Esophagus muscularis mucosa (tissue), 4 donors: Measurements from ENCODE around the gene PHLDA3. TPM values are rescaled to one million over a fixed set of nuclear protein-coding genes. Genes with fewer than 3 reads are reported as not detected.

ENCODE experiments used
- DNase-seq: peaks from one replicate; pipeline ENCODE4 v3.0.0-alpha.2; 2017; ENCODE audit errors: extremely low spot score
- H3K27ac ChIP-seq, 4 donors: fragments of 200-600 bp; sonication (generic); replicated peaks in 1 of 4; 1 replicate in 3 of 4; 2 replicates in 1 of 4; pipeline ENCODE4 v1.5.1; 2016 to 2019; ENCODE audit warnings: mild to moderate bottlenecking in 1 of 4
- H3K27me3 ChIP-seq, 4 donors: fragments of 200-600 bp; sonication (generic); one replicate each; pipeline versions ENCODE4 v1.5.1 to v1.6.0; 2016 to 2019
- H3K36me3 ChIP-seq, 4 donors: fragments of 200-600 bp; sonication (generic); one replicate each; pipeline ENCODE4 v1.5.1; 2016 to 2019
- H3K4me1 ChIP-seq, 4 donors: fragments of 200-600 bp; sonication (generic); one replicate each; pipeline ENCODE4 v1.5.1; 2016 to 2019
- H3K4me3 ChIP-seq, 4 donors: fragments of 200-600 bp; sonication (generic); 1 replicate in 2 of 4; 2 replicates in 2 of 4; pipeline ENCODE4 v1.5.1; 2016 to 2019; ENCODE audit warnings: mild to moderate bottlenecking in 4 of 4, moderate library complexity in 1 of 4
- H3K9me3 ChIP-seq, 4 donors: fragments of 200-600 bp; sonication (generic); 1 replicate in 3 of 4; 2 replicates in 1 of 4; pipeline ENCODE4 v1.5.1; 2016 to 2019
- CTCF ChIP-seq, 3 experiments: fragments of 200-600 bp in 2 of 3; fragments of 450-650 bp in 1 of 3; sonication (generic) in 2 of 3; IDR thresholded peaks; one replicate each; pipeline ENCODE4 v1.5.1; 2017 to 2019; ENCODE audit warnings: antibody characterized with exemption in 3 of 3, mild to moderate bottlenecking in 2 of 3, moderate library complexity in 1 of 3
- EP300 ChIP-seq: sonication (generic); formaldehyde crosslinking; IDR thresholded peaks from one replicate; pipeline ENCODE4 v1.6.1; 2017; ENCODE audit warnings: antibody characterized with exemption
- POLR2A ChIP-seq: fragments of 450-650 bp; IDR thresholded peaks from one replicate; pipeline ENCODE4 v1.6.1; 2017; ENCODE audit warnings: antibody characterized with exemption, moderate library complexity, mild to moderate bottlenecking, low read depth
- POLR2AphosphoS5 ChIP-seq, 2 donors: sonication (generic); formaldehyde crosslinking; IDR thresholded peaks; one replicate each; pipeline ENCODE4 v1.6.1; 2017; ENCODE audit warnings: antibody characterized with exemption in 2 of 2
- WGBS: methylation state at CpG from one replicate; pipeline ENCODE4 v1.1.5; 2018; 5-methylcytosine and 5-hydroxymethylcytosine counted together
- intact Hi-C: fragments of 100-400 bp; cut with DNase I; formaldehyde crosslinking; loops from one replicate; pipeline ENCODE4 v1.15.1; 2023
- total RNA-seq, 4 donors: library from RNA; depleted of rRNA; stranded (reverse); fragments of >200 nt; gene quantifications; one replicate each; pipeline versions ENCODE4 v1.1.0 to v1.2.1, GENCODE V29; 2016

The PHLDA3 gene
- total RNA-seq, 4 donors from 2014 or later: 63.5 to 158 (median 106) TPM

DNA sequence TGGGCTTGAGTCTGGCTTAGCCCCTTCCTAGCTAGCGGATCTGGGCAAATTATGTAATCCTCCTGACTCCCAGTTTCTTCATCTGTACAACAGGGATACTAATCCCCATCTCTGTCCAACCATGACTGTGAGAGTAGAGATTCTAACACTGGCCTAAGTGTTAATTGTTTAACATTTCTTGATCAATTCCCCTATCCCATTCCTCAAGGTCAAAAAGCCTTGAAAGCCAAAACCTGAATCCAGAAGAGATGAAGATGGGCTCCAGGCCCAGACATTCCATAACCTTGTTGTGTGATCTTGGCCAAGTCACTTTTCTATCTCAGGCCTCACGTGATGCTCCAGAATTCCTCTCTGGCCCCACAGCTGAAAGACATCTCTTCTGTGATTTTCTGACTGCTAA, 18.8 kb upstream of the PHLDA3 start:
- Histone ChIP-seq H3K4me3 (no peak overlapping the region), H3K36me3 (peaks cover 68 to 94% (median 85%) of the 10 kb centered on the region in 4 donors), H3K4me1 (peaks cover 56 to 97% (median 92%) of the 10 kb centered on the region in 4 donors), H3K27me3 (no peaks in the 10 kb centered on the region), H3K27ac (peak overlapping the region; percentile 93 to 99 (median 97)), H3K9me3 (no peaks in the 10 kb centered on the region)
- intact Hi-C loops: no loop called here
- peak; percentile 30 to 80 for TF ChIP-seq POLR2AphosphoS5 (IDR thresholded peaks at IDR 0.05)
- TF ChIP-seq EP300: no peak
- no peak for TF ChIP-seq POLR2A
- no peak for DNase-seq
- WGBS: 44% methylated on average over 2 of the region's 2 CpGs

DNA sequence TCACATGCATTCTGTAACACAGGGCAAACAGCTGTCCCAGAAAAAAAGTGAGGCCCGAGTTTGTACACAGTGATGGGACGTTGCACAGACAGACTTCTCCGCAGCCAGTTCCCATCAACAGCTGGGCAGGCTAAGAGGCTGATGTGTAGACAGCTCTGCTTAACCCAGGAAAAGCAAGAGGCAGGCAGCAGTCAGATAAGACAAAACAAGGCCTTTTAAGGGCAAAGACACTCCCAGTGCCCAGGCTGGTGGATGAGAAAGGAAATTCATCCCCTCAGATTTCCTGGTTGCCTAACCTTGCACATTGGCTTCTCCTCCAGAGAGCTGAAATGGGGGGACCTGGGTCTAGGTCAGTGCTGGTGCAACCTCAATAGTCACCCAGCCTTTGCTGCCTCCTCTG, 17.2 kb upstream of the PHLDA3 start:
- intact Hi-C loops: no loop called here
- Histone ChIP-seq H3K27ac (peak overlapping the region; percentile 93 to 99 (median 97)), H3K4me3 (no peak overlapping the region), H3K36me3 (peaks cover 68 to 84% (median 79%) of the 10 kb centered on the region in 4 donors), H3K4me1 (peaks cover 54 to 97% (median 92%) of the 10 kb centered on the region in 4 donors), H3K9me3 (no peaks in the 10 kb centered on the region), H3K27me3 (no peaks in the 10 kb centered on the region)
- WGBS: 45% methylated on average over 3 of the region's 3 CpGs
- no peak for DNase-seq
- TF ChIP-seq POLR2A (no peak), POLR2AphosphoS5 (IDR thresholded peaks at IDR 0.05) (peak; percentile 25 to 72)

- H3K4me1 ChIP-seq: peaks cover 54 to 97% (median 92%) of the 10 kb centered on the region in 4 donors
- WGBS: 84% methylated on average over 4 of the region's 4 CpGs
- H3K27ac ChIP-seq: peak overlapping the region; percentile 93 to 99 (median 97)
Measured at GRCh38 chr1:201485184-201485774, 16.3 kb upstream of the PHLDA3 start.

GRCh38 chr1:201483373-201483949, 14.5 kb upstream of the PHLDA3 start:
- intact Hi-C loops: no loop called here
- DNase-seq: no peak
- Histone ChIP-seq H3K36me3 (peaks cover 49 to 59% (median 57%) of the 10 kb centered on the region in 4 donors), H3K4me3 (no peak overlapping the region), H3K4me1 (peaks cover 45 to 85% (median 77%) of the 10 kb centered on the region in 4 donors), H3K27me3 (no peaks in the 10 kb centered on the region), H3K9me3 (no peaks in the 10 kb centered on the region), H3K27ac (peak overlapping the region; percentile 93 to 99 (median 97))
- 80% methylated on average over 4 of the region's 4 CpGs for WGBS
- no peak for TF ChIP-seq CTCF (IDR thresholded peaks at IDR 0.05)
- TF ChIP-seq POLR2AphosphoS5 (IDR thresholded peaks at IDR 0.05): peak; percentile 40 to 71

More at GRCh38 chr1:201485184-201485774, 16.3 kb upstream of the PHLDA3 start:
- Histone ChIP-seq H3K4me3 (no peak overlapping the region), H3K9me3 (no peaks in the 10 kb centered on the region), H3K27me3 (no peaks in the 10 kb centered on the region), H3K36me3 (peaks cover 66 to 77% (median 74%) of the 10 kb centered on the region in 4 donors)
- no peak for DNase-seq
- intact Hi-C loops: no loop called here
- TF ChIP-seq POLR2AphosphoS5 (IDR thresholded peaks at IDR 0.05): peak; percentile 4 to 77
- TF ChIP-seq EP300: no peak
- no peak for TF ChIP-seq CTCF (IDR thresholded peaks at IDR 0.05)
- no peak for TF ChIP-seq POLR2A

DNA sequence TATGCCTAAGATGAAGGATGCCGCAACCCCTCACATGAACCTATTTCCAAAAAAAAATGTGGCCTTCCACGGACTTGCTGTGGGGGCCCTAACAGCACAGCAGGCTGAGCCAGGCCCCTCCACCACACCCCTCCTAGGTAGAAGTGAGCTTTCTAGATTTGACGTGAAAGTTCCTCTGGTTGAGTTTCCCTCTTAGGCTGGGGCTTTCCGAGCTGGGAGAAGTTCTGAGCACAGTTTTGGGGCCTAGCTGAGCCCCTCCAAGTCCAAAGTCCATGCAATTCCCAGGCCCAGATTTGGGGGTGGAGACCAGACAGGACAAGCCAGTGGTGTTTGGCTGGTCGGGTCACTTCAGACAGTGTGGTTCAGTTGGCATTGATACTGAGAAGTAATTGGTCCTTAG, 13.8 kb upstream of the PHLDA3 start:
- H3K27ac ChIP-seq: peak overlapping the region; percentile 93 to 99 (median 97)
- peaks cover 44 to 52% (median 50%) of the 10 kb centered on the region in 4 donors for H3K36me3 ChIP-seq
- DNase-seq: no peak
- H3K9me3 ChIP-seq: no peaks in the 10 kb centered on the region
- intact Hi-C loops: loop anchor here (1.0 kb wide), 1 partner anchor 31 kb away; no protein-coding TSS in a partner anchor
- WGBS: 83% methylated on average over 4 of the region's 5 CpGs
- peaks cover 39 to 78% (median 70%) of the 10 kb centered on the region in 4 donors for H3K4me1 ChIP-seq
- TF ChIP-seq POLR2AphosphoS5 (IDR thresholded peaks at IDR 0.05): peak in 1 of 2 donors; percentile 59
- no peak for TF ChIP-seq CTCF (IDR thresholded peaks at IDR 0.05)
- H3K27me3 ChIP-seq: no peaks in the 10 kb centered on the region
- no peak overlapping the region for H3K4me3 ChIP-seq
